Transverse colon (tissue), 4 donors: Measurements from ENCODE around the gene DENND1C.

ENCODE experiments used
- CTCF ChIP-seq, 5 experiments: fragments of 200-600 bp in 3 of 5; fragments of 450-650 bp in 2 of 5; sonication (generic) in 3 of 5; IDR thresholded peaks; 1 replicate in 2 of 5; 2 replicates in 3 of 5; pipeline ENCODE4 v1.5.1; 2016 to 2017; ENCODE audit warnings: antibody characterized with exemption in 5 of 5, inconsistent platforms in 3 of 5, mild to moderate bottlenecking in 2 of 5, moderate library complexity in 1 of 5
- EP300 ChIP-seq: sonication (generic); formaldehyde crosslinking; IDR thresholded peaks from one replicate; pipeline ENCODE4 v1.6.1; 2017; ENCODE audit warnings: antibody characterized with exemption, low read depth
- POLR2A ChIP-seq: fragments of 450-650 bp; IDR thresholded peaks from one replicate; pipeline ENCODE4 v1.6.1; 2016; ENCODE audit warnings: antibody characterized with exemption, mild to moderate bottlenecking, moderate library complexity
- POLR2AphosphoS5 ChIP-seq, 3 donors: sonication (generic); formaldehyde crosslinking; IDR thresholded peaks; one replicate each; pipeline ENCODE4 v1.6.1; 2016; ENCODE audit warnings: antibody characterized with exemption in 3 of 3

- no peak for TF ChIP-seq CTCF (IDR thresholded peaks at IDR 0.05)
- TF ChIP-seq POLR2A, result no peak
- no peak for TF ChIP-seq POLR2AphosphoS5 (IDR thresholded peaks at IDR 0.05)
- no peak for TF ChIP-seq EP300
Measured at GRCh38 chr19:6491802-6492592, 10.4 kb upstream of the DENND1C start.
